ENCODE results near the gene OTOP2.

OTOP2 gene

GRCh38 chr17:74924250-74924948, at the start of gene OTOP2:
OTOP2 (plus strand) TSS chr17:74924273; CDS start chr17:74924633, 360 bp downstream.
- in situ Hi-C loops (cut with HindIII; ENCODE audit: low sequenced_read_pairs), result no loop called here

GRCh38 chr17:74874615-74875037, 49.4 kb upstream of the OTOP2 start:
- in situ Hi-C loops (cut with HindIII; ENCODE audit: low sequenced_read_pairs), result no loop called here

- in situ Hi-C loops (cut with HindIII; ENCODE audit: low sequenced_read_pairs), result no loop called here
Measured at GRCh38 chr17:74875155-74875976, 48.7 kb upstream of the OTOP2 start.

GRCh38 chr17:74875977-74876593, 48.0 kb upstream of the OTOP2 start:
- in situ Hi-C loops (cut with HindIII; ENCODE audit: low sequenced_read_pairs), result no loop called here

GRCh38 chr17:74877592-74878548, 46.2 kb upstream of the OTOP2 start:
- in situ Hi-C loops (cut with HindIII; ENCODE audit: low sequenced_read_pairs), result no loop called here

- in situ Hi-C loops (cut with HindIII; ENCODE audit: low sequenced_read_pairs), result no loop called here
Measured at GRCh38 chr17:74878658-74879057, 45.4 kb upstream of the OTOP2 start.

- in situ Hi-C loops (cut with HindIII; ENCODE audit: low sequenced_read_pairs), result no loop called here
Measured at GRCh38 chr17:74879308-74879707, 44.8 kb upstream of the OTOP2 start.

- in situ Hi-C loops (cut with HindIII; ENCODE audit: low sequenced_read_pairs), result no loop called here
Measured at GRCh38 chr17:74881073-74881472, 43.0 kb upstream of the OTOP2 start.

- in situ Hi-C loops (cut with HindIII; ENCODE audit: low sequenced_read_pairs), result no loop called here
Measured at GRCh38 chr17:74882517-74883240, 41.4 kb upstream of the OTOP2 start.

GRCh38 chr17:74883241-74883745, 40.8 kb upstream of the OTOP2 start:
- in situ Hi-C loops (cut with HindIII; ENCODE audit: low sequenced_read_pairs), result no loop called here

- in situ Hi-C loops (cut with HindIII; ENCODE audit: low sequenced_read_pairs), result no loop called here
Measured at GRCh38 chr17:74888469-74888868, 35.6 kb upstream of the OTOP2 start.

- in situ Hi-C loops (cut with HindIII; ENCODE audit: low sequenced_read_pairs), result no loop called here
Measured at GRCh38 chr17:74890554-74890953, 33.5 kb upstream of the OTOP2 start.

GRCh38 chr17:74892013-74892841, 31.8 kb upstream of the OTOP2 start:
- in situ Hi-C loops (cut with HindIII; ENCODE audit: low sequenced_read_pairs), result no loop called here

- in situ Hi-C loops (cut with HindIII; ENCODE audit: low sequenced_read_pairs), result no loop called here
Measured at GRCh38 chr17:74892974-74893911, 30.8 kb upstream of the OTOP2 start, which contains the start of gene FADS6. FADS6 (minus strand) TSS chr17:74893633; CDS start chr17:74893595, 38 bp downstream.

GRCh38 chr17:74893936-74894671, 30.0 kb upstream of the OTOP2 start:
- in situ Hi-C loops (cut with HindIII; ENCODE audit: low sequenced_read_pairs), result no loop called here

- in situ Hi-C loops (cut with HindIII; ENCODE audit: low sequenced_read_pairs), result no loop called here
Measured at GRCh38 chr17:74898376-74898946, 25.6 kb upstream of the OTOP2 start.

- in situ Hi-C loops (cut with HindIII; ENCODE audit: low sequenced_read_pairs), result no loop called here
Measured at GRCh38 chr17:74900208-74900607, 23.9 kb upstream of the OTOP2 start.

Data from DLD1 (cell line).